NCI-H1048 (cell line): ENCODE data around the gene MUC21.
"Not testable (repeated sequence)": the region's sequence is repeated elsewhere in the genome, so short reads cannot be mapped to it uniquely, and the experiment has no call there.

Experiments
- DNase-seq: peaks from one replicate; lab custom pipeline; 2025; lab: John Stamatoyannopoulos, UW

Gene MUC21

GRCh38 chr6:31009731-31010130 is 26.2 kb downstream of the MUC21 start:
- no peak for DNase-seq

GRCh38 chr6:31010393-31011060 is 27.0 kb downstream of the MUC21 start, which contains the start of gene MUC22:
Gene MUC22 (plus strand): TSS chr6:31010474. CDS start chr6:31010707, 233 bp downstream.
- DNase-seq = no peak

DNA sequence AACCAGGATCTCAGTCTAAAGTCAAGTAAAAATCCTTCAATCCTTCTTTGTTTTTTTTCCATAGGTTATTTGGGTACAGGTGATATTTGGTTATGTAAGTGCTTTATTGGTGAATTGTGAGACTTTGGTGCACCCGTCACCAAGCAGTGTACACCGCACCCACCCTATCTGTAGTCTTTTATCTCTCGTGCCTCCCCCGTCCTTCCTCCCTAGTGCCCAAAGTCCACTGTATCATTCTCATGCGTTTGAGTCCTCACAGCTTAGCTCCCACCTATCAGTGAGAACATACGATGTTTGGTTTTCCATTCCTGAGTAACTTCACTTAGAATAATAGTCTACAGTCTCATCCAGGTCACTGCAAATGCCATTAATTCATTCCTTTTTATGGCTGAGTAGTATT is 27.6 kb downstream of the MUC21 start:
- no peak for DNase-seq

- no peak for DNase-seq
Measured at GRCh38 chr6:31016659-31017299, 33.3 kb downstream of the MUC21 start.

GRCh38 chr6:31017436-31017835 is 33.9 kb downstream of the MUC21 start:
- DNase-seq = not testable (repeated sequence)

- DNase-seq = no peak
Measured at GRCh38 chr6:31020057-31020456, 36.5 kb downstream of the MUC21 start.

DNA sequence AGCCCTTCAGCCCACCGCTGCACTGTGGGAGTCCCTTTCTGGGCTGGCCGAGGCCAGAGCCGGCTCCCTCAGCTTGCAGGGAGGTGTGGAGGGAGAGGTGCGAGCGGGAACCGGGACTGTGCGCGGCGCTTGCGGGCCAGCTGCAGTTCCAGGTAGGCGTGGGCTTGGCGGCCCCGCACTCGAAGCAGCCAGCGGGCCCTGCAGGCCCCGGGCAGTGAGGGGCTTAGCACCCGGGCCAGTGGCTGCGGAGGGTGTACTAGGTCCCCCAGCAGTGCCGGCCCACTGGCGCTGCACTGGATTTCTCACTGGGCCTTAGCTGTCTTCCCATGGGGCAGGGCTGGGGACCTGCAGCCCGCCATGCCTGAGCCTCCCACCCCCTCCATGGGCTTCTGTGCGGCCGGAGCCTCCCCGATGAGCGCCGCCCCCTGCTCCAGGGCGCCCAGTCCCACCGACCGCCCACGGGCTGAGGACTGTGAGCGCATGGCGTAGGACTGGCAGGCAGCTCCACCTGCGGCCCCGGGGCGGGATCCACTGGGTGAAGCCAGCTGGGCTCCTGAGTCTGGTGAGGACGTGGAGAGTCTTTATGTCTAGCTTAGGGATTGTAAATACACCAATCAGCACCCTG is 37.2 kb downstream of the MUC21 start:
- not testable (repeated sequence) for DNase-seq

- DNase-seq = not testable (repeated sequence)
Measured at GRCh38 chr6:31021705-31022531, 38.4 kb downstream of the MUC21 start.

GRCh38 chr6:31025595-31025994 is 42.1 kb downstream of the MUC21 start:
- DNase-seq = no peak

DNA sequence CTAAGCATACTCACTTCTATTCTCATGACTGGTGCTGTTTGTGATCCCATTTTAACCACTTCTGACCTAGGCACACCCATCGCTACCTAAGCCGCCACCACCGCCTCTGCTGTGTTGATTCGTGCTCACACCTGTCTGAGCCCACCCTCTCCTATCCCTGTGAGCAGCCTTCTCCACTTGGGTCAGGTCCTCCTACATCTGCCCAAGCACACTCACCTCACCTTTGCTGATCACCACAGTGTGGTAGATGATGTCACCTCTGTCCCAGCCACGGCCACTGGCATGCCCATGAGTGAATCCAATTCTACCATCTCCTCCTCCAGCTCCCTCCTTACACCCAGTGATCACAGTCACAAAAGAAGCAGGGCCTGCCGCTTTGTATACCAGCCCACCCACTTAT is 47.6 kb downstream of the MUC21 start:
- no peak for DNase-seq

- DNase-seq = no peak
Measured at GRCh38 chr6:31033075-31033474, 49.6 kb downstream of the MUC21 start.

DNA sequence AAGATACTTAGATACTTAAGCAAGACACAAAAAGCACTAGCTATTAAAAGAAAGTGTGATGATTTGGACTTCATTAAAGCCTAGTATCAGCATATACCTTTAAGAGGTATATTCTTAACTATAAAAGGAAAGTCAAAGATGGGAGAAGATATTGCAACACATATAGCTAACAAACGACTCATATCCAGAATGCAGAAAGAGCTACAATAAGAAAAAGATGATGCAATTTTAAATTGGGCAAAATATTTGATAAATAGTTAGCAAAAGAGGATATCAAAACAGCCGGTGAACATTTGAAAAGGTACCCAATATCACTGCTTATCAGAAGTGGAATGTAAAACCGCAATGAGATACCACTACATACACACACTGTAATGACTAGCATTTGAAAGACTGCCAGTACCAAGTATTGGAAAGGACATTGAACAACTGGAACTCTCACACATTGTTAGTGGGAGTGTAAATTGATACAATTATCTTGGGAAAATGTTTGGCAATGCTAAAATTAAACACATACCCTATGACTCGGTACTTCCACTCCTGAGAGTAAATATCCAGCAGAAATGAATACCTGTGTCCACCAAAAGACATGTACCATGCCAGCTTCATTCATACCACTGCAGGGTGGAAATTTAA is 52.5 kb downstream of the MUC21 start:
- DNase-seq = no peak

- DNase-seq = no peak
Measured at GRCh38 chr6:31037169-31037568, 53.7 kb downstream of the MUC21 start.

DNA sequence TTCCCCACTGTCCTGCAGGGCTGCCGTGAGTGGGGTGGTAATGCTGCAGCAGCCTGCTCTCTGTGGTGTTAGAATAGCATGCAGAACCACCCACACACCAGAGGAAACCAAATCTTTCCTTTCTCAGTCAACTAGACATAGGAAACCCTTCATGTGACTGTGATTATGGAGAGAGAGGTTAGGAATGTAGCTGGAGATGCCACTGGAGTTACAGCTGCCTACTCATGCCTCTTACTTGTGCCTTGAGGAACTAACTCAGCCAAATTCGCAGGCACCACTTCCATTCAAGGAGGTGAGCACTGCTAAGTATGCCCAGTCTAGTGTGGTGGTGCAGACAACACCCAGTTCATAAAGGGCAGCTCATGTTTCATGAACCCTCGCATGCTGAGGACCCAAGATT is 54.2 kb downstream of the MUC21 start:
- no peak for DNase-seq

DNA sequence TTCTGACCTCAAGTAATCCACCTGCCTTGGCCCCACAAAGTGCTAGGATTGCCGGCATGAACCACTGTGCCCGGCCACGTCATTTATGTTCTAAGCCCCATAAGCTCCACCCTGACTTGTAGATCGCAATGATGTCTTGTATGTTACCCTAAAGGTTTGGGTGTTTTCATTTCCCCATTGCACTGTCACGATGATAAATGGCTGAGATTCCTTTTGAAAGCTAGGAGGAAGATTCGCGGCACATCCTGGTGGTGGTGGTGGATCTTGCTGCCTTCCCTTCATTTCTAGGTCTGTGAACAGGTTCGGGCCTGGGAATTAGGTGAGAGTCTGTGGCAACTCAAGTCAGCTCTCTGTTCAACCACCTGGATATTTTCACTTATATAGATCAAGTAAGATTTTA is 55.0 kb downstream of the MUC21 start:
- DNase-seq = no peak
